ENCODE measurements around the gene NUDT8.
A peak's percentile ranks its signal among the peaks of the same experiment; 100 is the strongest.

The NUDT8 gene

GRCh38 chr11:67633758-67634365 is 4.1 kb upstream of the NUDT8 start:
- H3K27ac ChIP-seq = no peak overlapping the region
- 0 out of 22 replicates have a peak, but pooled peaks cover 0 to 3% (median 0%) of the 10 kb centered on the region in 11 experiments for H4K20me1 ChIP-seq
- no peak for TF ChIP-seq Cebpa-rat (IDR thresholded peaks at IDR 0.05)
- H3K4me3 ChIP-seq = no peak overlapping the region
- no peaks in the 10 kb centered on the region for H3K27me3 ChIP-seq
- peaks cover 10 to 32% (median 26%) of the 10 kb centered on the region in 10 experiments for H3K4me1 ChIP-seq
- H3K9me3 ChIP-seq (replicated peaks in 1 of 11) = no peaks in the 10 kb centered on the region
- no peak overlapping the region for H3K9ac ChIP-seq
- H3K4me2 ChIP-seq = no peak overlapping the region
- no peaks in the 10 kb centered on the region for H3K36me3 ChIP-seq

DNA sequence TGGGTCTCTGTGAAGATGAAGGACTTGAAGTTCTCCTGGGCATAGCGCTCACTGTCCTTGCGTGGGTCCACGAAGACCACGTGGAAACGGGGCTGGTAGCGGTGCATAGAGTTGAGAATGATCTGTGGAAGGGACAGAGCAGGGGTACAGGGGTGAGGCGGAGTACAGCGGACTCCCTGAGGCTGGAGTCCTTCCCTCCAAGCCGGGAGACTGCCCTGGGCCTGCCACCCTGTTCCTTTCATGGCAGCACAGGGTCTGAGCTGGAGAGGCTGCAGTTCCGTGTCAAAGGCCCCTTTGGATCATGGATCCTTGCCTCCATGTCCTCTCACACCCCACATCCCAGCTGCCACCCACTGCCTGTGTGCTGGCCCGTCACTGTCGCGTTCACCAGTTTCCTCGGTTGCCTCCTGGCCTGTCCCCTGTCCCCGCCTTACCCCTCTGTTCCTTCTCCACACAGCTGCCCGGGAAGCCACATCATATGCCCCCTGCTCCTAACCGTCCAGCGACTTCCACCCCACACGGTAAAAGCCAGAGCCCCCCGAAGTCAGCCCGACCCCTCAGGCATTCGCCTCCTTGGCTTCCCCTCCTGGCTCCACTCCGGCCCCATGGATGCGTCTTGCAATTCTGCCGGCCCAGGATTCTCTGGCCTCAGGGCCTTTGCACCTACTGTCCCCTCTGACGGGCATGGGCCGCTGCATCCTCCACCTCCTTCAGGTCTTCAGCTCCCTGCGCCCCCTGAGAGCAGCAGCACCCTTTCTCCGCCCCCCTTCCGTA is 3.4 kb upstream of the NUDT8 start:
- H3K36me3 ChIP-seq = no peaks in the 10 kb centered on the region
- H3K4me2 ChIP-seq = 0 out of 22 replicates have a peak overlapping the region, but pooled peaks of 1 of the 11 experiments have one; percentile 28
- H3K9me3 ChIP-seq (replicated peaks in 1 of 11) = no peaks in the 10 kb centered on the region
- peaks cover 10 to 36% (median 28%) of the 10 kb centered on the region in 10 experiments for H3K4me1 ChIP-seq
- no peak for TF ChIP-seq Cebpa-rat (IDR thresholded peaks at IDR 0.05)
- no peak overlapping the region for H3K27ac ChIP-seq
- peak overlapping the region in 5 of 11 experiments; percentile 5 to 83 (median 42); a peak in 2 of 22 replicates for H3K9ac ChIP-seq
- H3K4me3 ChIP-seq = no peak overlapping the region
- no peaks in the 10 kb centered on the region for H3K27me3 ChIP-seq
- 0 out of 22 replicates have a peak, but pooled peaks cover 0 to 3% (median 0%) of the 10 kb centered on the region in 11 experiments for H4K20me1 ChIP-seq

DNA sequence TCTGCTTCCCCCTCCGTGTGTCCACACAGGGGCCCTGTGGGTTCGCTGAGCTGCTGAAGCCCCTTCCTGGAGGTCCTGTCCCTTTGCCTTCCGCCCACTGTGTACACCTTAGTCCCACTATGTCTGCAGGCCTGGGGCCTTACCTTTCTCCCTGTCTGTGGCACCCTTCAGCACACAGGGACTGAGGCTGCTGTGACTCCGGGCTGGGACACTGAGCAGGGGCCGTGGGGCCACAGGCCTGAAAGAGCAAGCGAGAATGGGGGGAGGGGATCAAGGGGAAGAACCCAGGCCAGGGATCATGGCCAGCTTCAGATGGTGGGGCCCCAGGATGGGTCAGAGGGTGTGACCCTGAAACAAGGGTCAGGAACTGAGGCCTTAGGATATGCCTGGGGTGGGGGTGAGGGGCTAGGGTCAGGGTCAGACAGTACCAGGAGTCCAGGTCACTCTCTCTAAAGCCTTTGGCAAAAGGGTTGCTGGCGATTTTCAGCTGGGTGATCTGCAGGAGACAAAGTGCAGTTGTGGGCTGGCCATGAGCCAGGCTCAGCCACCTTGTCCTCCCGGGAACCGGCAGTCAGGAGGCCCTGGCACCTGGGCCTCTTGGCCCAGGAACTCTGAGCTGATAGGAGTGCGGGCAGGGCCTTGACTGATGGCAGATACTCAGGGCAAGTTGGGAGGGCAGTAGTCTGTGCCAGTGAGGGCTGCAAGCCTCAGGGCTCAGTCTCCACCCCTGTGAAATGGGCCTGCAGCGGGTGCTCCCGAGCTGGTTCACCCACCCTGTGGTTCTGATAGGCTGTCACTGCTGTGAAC is 2.6 kb upstream of the NUDT8 start:
- Histone ChIP-seq H3K4me3 (no peak overlapping the region), H3K4me1 (peaks cover 10 to 36% (median 28%) of the 10 kb centered on the region in 10 experiments), H4K20me1 (0 out of 22 replicates have a peak, but pooled peaks cover 0 to 3% (median 0%) of the 10 kb centered on the region in 11 experiments), H3K9me3 (replicated peaks in 1 of 11) (no peaks in the 10 kb centered on the region), H3K4me2 (peak overlapping the region in 5 of 11 experiments; percentile 17 to 87 (median 28); a peak in 6 of 22 replicates), H3K9ac (peak overlapping the region in 8 of 11 experiments; percentile 8 to 83 (median 40); a peak in 12 of 22 replicates), H3K27me3 (no peaks in the 10 kb centered on the region), H3K27ac (no peak overlapping the region), H3K36me3 (no peaks in the 10 kb centered on the region)
- no peak for TF ChIP-seq Cebpa-rat (IDR thresholded peaks at IDR 0.05)

- H3K4me2 ChIP-seq = peak overlapping the region in 5 of 11 experiments; percentile 28 to 96 (median 87); a peak in 7 of 22 replicates
- H3K36me3 ChIP-seq = no peaks in the 10 kb centered on the region
- no peak for TF ChIP-seq Cebpa-rat (IDR thresholded peaks at IDR 0.05)
- H3K9ac ChIP-seq = peak overlapping the region in 6 of 11 experiments; percentile 14 to 83 (median 63); a peak in 8 of 22 replicates
- H3K27ac ChIP-seq = no peak overlapping the region
- 0 out of 22 replicates have a peak, but pooled peaks cover 0 to 3% (median 0%) of the 10 kb centered on the region in 11 experiments for H4K20me1 ChIP-seq
- no peaks in the 10 kb centered on the region for H3K9me3 ChIP-seq (replicated peaks in 1 of 11)
- no peak overlapping the region for H3K4me3 ChIP-seq
- no peaks in the 10 kb centered on the region for H3K27me3 ChIP-seq
- peaks cover 10 to 36% (median 28%) of the 10 kb centered on the region in 10 experiments for H3K4me1 ChIP-seq
Observed at GRCh38 chr11:67631853-67632174, 2.1 kb upstream of the NUDT8 start.

GRCh38 chr11:67631411-67631810 is 1.7 kb upstream of the NUDT8 start:
- TF ChIP-seq Cebpa-rat (IDR thresholded peaks at IDR 0.05) = no peak
- Histone ChIP-seq H3K4me3 (peak overlapping the region in 1 of 10 experiments; percentile 74; a peak in 1 of 20 replicates), H3K4me2 (peak overlapping the region; percentile 66 to 96 (median 89)), H3K4me1 (peaks cover 10 to 36% (median 28%) of the 10 kb centered on the region in 10 experiments), H3K9ac (peak overlapping the region in 9 of 11 experiments; percentile 9 to 85 (median 82); a peak in 15 of 22 replicates), H3K36me3 (no peaks in the 10 kb centered on the region), H3K27me3 (no peaks in the 10 kb centered on the region), H3K9me3 (replicated peaks in 1 of 11) (no peaks in the 10 kb centered on the region), H3K27ac (peak overlapping the region in 2 of 11 experiments; percentile 83 to 84; a peak in 2 of 22 replicates), H4K20me1 (0 out of 22 replicates have a peak, but pooled peaks cover 0 to 3% (median 0%) of the 10 kb centered on the region in 11 experiments)

DNA sequence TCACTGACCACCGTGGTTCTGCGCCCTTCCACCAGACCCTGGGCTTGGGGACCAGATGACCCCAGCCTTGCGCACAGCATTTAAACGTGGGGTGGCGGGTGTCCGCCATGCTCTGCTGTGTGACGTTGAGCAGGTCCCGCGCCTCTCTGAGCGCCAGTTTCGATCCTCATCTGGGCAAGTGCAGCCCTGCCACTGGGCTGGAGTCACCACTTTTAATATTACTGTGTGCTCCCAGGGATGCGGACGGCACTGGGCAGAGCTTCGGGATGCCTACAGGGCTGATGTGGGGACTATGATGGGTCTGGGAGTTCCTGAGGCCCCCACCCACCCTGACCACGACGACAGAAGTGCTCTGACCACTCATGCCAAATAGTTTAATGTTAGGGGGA is 1.2 kb upstream of the NUDT8 start:
- TF ChIP-seq Cebpa-rat (IDR thresholded peaks at IDR 0.05) = no peak
- H3K4me3 ChIP-seq = peak overlapping the region; percentile 60 to 81 (median 71)
- peak overlapping the region; percentile 66 to 96 (median 89) for H3K4me2 ChIP-seq
- H3K36me3 ChIP-seq = no peaks in the 10 kb centered on the region
- H3K9me3 ChIP-seq (replicated peaks in 1 of 11) = no peaks in the 10 kb centered on the region
- H3K9ac ChIP-seq = peak overlapping the region; percentile 74 to 85 (median 82)
- no peaks in the 10 kb centered on the region for H3K27me3 ChIP-seq
- 0 out of 22 replicates have a peak, but pooled peaks cover 0 to 3% (median 0%) of the 10 kb centered on the region in 11 experiments for H4K20me1 ChIP-seq
- peaks cover 10 to 36% (median 28%) of the 10 kb centered on the region in 10 experiments for H3K4me1 ChIP-seq
- peak overlapping the region; percentile 41 to 84 (median 72); a peak in 21 of 22 replicates for H3K27ac ChIP-seq

DNA sequence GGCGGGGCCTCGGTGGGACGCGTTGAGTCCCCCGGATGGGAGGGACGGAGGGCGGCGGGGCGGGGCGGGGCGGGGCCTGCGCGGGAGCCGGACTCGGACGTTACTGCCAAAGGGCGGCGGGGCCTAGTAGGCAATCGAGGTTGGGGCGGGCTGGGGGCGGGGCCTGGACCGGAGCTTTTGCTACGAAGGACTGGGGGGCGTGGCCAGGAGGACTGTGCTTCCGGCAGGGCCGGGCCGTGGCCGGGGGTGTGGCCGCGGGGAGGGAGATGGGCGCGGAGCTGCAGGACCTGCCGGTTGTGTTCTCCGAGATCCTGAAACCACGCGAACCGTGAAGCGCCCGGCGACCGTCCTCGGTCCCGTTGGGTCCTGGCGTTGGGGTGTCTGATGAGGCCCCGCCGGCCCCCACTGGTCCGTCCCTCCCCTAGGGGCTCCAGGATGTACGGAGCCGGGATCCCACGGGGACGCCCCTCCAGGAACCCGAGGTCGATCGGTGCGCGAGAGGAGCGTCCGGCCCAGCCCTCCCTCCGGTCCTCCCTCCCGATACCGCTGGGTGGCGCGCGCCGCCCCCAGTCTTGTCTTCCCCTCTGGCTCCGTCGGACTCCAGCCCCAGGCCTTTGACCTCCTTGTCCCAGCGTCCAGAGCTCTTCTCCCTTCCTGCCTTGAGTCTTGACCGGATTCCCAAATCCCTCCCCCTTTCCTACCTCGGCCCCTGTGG is 648 bp upstream of the NUDT8 start:
- Histone ChIP-seq H3K9ac (peak overlapping the region; percentile 76 to 85 (median 82)), H3K4me3 (peak overlapping the region; percentile 66 to 81 (median 73)), H4K20me1 (0 out of 22 replicates have a peak, but pooled peaks cover 0 to 3% (median 0%) of the 10 kb centered on the region in 11 experiments), H3K27me3 (no peaks in the 10 kb centered on the region), H3K4me2 (peak overlapping the region; percentile 66 to 96 (median 89)), H3K27ac (peak overlapping the region; percentile 41 to 84 (median 72); a peak in 21 of 22 replicates), H3K36me3 (no peaks in the 10 kb centered on the region), H3K4me1 (peaks cover 10 to 39% (median 30%) of the 10 kb centered on the region in 10 experiments), H3K9me3 (replicated peaks in 1 of 11) (no peaks in the 10 kb centered on the region)
- TF ChIP-seq Cebpa-rat (IDR thresholded peaks at IDR 0.05) = no peak
